MM.1S (cell line): ENCODE measurements around the gene SLC4A8.

Experiments used
- DNase-seq: peaks from one replicate; pipeline ENCODE4 v3.0.0-alpha.2; 2015
- H2AFZ ChIP-seq: fragments of 300-600 bp; sonication (generic); 2 replicates; pipeline ENCODE4 v1.6.0; 2016; ENCODE audit warnings: antibody characterized with exemption, low read length
- H3F3A ChIP-seq: fragments of 300-600 bp; sonication (generic); 2 replicates; pipeline ENCODE4 v1.6.1; 2016; ENCODE audit warnings: mild to moderate bottlenecking, antibody characterized with exemption, low read length, moderate library complexity, mixed read lengths; ENCODE audit not compliant: insufficient read depth
- H3K27ac ChIP-seq: fragments of 300-600 bp; sonication (generic); 2 replicates; pipeline ENCODE4 v1.5.1; 2016; ENCODE audit warnings: mild to moderate bottlenecking, low read length
- H3K27me3 ChIP-seq: fragments of 300-600 bp; sonication (generic); replicated peaks from 2 replicates; pipeline ENCODE4 v1.6.0; 2016; ENCODE audit warnings: low read length; ENCODE audit not compliant: insufficient read depth
- H3K36me3 ChIP-seq: fragments of 300-600 bp; sonication (generic); replicated peaks from 2 replicates; pipeline ENCODE4 v1.6.1; 2016; ENCODE audit warnings: mild to moderate bottlenecking, low read length, mixed read lengths; ENCODE audit not compliant: insufficient read depth
- H3K4me1 ChIP-seq: fragments of 300-600 bp; sonication (generic); 2 replicates; pipeline ENCODE4 v1.6.1; 2016; ENCODE audit warnings: low read length, mixed read lengths
- H3K4me2 ChIP-seq: fragments of 300-600 bp; sonication (generic); 2 replicates; pipeline ENCODE4 v1.6.0; 2016; ENCODE audit warnings: low read depth, low read length
- H3K4me3 ChIP-seq: fragments of 300-600 bp; sonication (generic); 2 replicates; pipeline ENCODE4 v1.5.1; 2016; ENCODE audit warnings: low read length, mixed read lengths
- H3K79me2 ChIP-seq: fragments of 300-600 bp; sonication (generic); 2 replicates; pipeline ENCODE4 v1.6.1; 2016; ENCODE audit warnings: mixed run types, low read length, mixed read lengths
- H3K9ac ChIP-seq: fragments of 300-600 bp; sonication (generic); 2 replicates; pipeline ENCODE4 v1.6.1; 2016; ENCODE audit warnings: low read length, mixed read lengths
- H3K9me2 ChIP-seq: fragments of 300-600 bp; sonication (generic); replicated peaks from 2 replicates; pipeline ENCODE4 v1.6.1; 2016; ENCODE audit warnings: mild to moderate bottlenecking, low read length, mixed read lengths; ENCODE audit not compliant: insufficient read depth
- H3K9me3 ChIP-seq: fragments of 300-600 bp; sonication (generic); replicated peaks from 2 replicates; pipeline ENCODE4 v1.6.1; 2016; ENCODE audit warnings: mild to moderate bottlenecking, low read length, mixed read lengths; ENCODE audit not compliant: insufficient read depth
- H4K20me1 ChIP-seq: fragments of 300-600 bp; sonication (generic); 2 replicates; pipeline ENCODE4 v1.6.1; 2016; ENCODE audit warnings: mild to moderate bottlenecking, low read length, moderate library complexity, mixed read lengths; ENCODE audit not compliant: insufficient read depth
- CTCF ChIP-seq: fragments of 300-600 bp; sonication (generic); IDR thresholded peaks from 2 replicates; pipeline ENCODE4 v1.5.1; 2016; ENCODE audit warnings: antibody characterized with exemption, low read length, mixed read lengths
- EZH2 ChIP-seq: fragments of 300-600 bp; sonication (generic); optimal IDR thresholded peaks from 2 replicates; pipeline ENCODE3; 2017; ENCODE audit warnings: low read depth, mild to moderate bottlenecking, antibody characterized with exemption, low read length, mixed read lengths
- EZH2phosphoT487 ChIP-seq: fragments of 300-600 bp; sonication (generic); IDR thresholded peaks from 2 replicates; pipeline ENCODE4 v1.6.1; 2018; ENCODE audit warnings: antibody characterized with exemption, low read length

Gene SLC4A8

GRCh38 chr12:51439330-51439729, 14.7 kb downstream of the SLC4A8 start:
- Histone ChIP-seq H3K9me3 (no peaks in the 10 kb centered on the region), H4K20me1 (no peaks in the 10 kb centered on the region), H3K9ac (no peak overlapping the region), H3K9me2 (no peaks in the 10 kb centered on the region), H3K4me2 (no peak overlapping the region), H2AFZ (no peak overlapping the region), H3K27me3 (no peaks in the 10 kb centered on the region), H3F3A (no peaks in the 10 kb centered on the region), H3K4me3 (no peak overlapping the region), H3K36me3 (no peaks in the 10 kb centered on the region), H3K79me2 (no peaks in the 10 kb centered on the region), H3K4me1 (no peaks in the 10 kb centered on the region), H3K27ac (no peak overlapping the region)
- TF ChIP-seq CTCF (no peak), EZH2 (no peak)
- DNase-seq = no peak

GRCh38 chr12:51441583-51441982, 17.0 kb downstream of the SLC4A8 start:
- Histone ChIP-seq H3K4me1 (no peaks in the 10 kb centered on the region), H2AFZ (no peak overlapping the region), H3F3A (no peaks in the 10 kb centered on the region), H3K4me2 (no peak overlapping the region), H3K79me2 (no peaks in the 10 kb centered on the region), H3K4me3 (no peak overlapping the region), H3K27me3 (no peaks in the 10 kb centered on the region), H4K20me1 (no peaks in the 10 kb centered on the region), H3K9me2 (no peaks in the 10 kb centered on the region), H3K36me3 (no peaks in the 10 kb centered on the region), H3K27ac (no peak overlapping the region), H3K9ac (no peak overlapping the region), H3K9me3 (no peaks in the 10 kb centered on the region)
- no peak for DNase-seq
- TF ChIP-seq CTCF (no peak), EZH2 (no peak), EZH2phosphoT487 (no peak)

DNA sequence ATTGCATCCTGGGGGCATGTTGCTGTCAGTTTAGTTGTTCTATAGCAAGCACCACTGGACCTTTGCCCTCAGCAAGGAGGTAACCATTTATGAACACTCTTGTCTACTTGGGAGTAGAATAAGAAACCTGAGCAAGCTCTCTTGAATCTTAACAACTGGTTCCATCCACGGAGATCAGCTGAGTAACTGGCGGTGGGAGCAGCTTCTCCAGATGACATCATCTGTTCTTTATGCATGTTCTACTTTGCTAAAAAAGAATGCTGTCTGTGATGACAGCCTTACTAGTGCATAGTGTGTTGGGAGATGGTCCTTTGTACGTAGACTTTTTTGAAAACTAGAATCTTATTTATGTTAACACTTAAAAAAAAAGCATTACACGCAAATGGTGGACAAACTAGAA, 17.7 kb downstream of the SLC4A8 start:
- Histone ChIP-seq H3K27ac (no peak overlapping the region), H4K20me1 (no peaks in the 10 kb centered on the region), H3F3A (no peaks in the 10 kb centered on the region), H3K27me3 (no peaks in the 10 kb centered on the region), H3K9me3 (no peaks in the 10 kb centered on the region), H2AFZ (no peak overlapping the region), H3K4me1 (no peaks in the 10 kb centered on the region), H3K9ac (no peak overlapping the region), H3K79me2 (no peaks in the 10 kb centered on the region), H3K36me3 (no peaks in the 10 kb centered on the region), H3K4me3 (no peak overlapping the region), H3K9me2 (no peaks in the 10 kb centered on the region), H3K4me2 (no peak overlapping the region)
- DNase-seq = no peak
- TF ChIP-seq CTCF = no peak
- TF ChIP-seq EZH2phosphoT487 = no peak
- TF ChIP-seq EZH2 = no peak

- H3K27me3 ChIP-seq = no peaks in the 10 kb centered on the region
- no peak overlapping the region for H3K27ac ChIP-seq
- H3K4me1 ChIP-seq = no peaks in the 10 kb centered on the region
- no peaks in the 10 kb centered on the region for H3F3A ChIP-seq
- H3K9me2 ChIP-seq = no peaks in the 10 kb centered on the region
- H3K9me3 ChIP-seq = no peaks in the 10 kb centered on the region
- no peak for DNase-seq
- no peak overlapping the region for H3K4me3 ChIP-seq
- no peak overlapping the region for H2AFZ ChIP-seq
- no peak overlapping the region for H3K9ac ChIP-seq
- TF ChIP-seq EZH2phosphoT487 (no peak), EZH2 (no peak), CTCF (no peak)
- H3K79me2 ChIP-seq = no peaks in the 10 kb centered on the region
- H3K36me3 ChIP-seq = no peaks in the 10 kb centered on the region
- H3K4me2 ChIP-seq = no peak overlapping the region
- H4K20me1 ChIP-seq = no peaks in the 10 kb centered on the region
These were observed 18.9 kb downstream of the SLC4A8 start for GRCh38 chr12:51443573-51443972.
